ENCODE measurements around the gene RASL12.
"Not testable (repeated sequence)": the region's sequence is repeated elsewhere in the genome, so short reads cannot be mapped to it uniquely, and the experiment has no call there.

Gene RASL12

DNA sequence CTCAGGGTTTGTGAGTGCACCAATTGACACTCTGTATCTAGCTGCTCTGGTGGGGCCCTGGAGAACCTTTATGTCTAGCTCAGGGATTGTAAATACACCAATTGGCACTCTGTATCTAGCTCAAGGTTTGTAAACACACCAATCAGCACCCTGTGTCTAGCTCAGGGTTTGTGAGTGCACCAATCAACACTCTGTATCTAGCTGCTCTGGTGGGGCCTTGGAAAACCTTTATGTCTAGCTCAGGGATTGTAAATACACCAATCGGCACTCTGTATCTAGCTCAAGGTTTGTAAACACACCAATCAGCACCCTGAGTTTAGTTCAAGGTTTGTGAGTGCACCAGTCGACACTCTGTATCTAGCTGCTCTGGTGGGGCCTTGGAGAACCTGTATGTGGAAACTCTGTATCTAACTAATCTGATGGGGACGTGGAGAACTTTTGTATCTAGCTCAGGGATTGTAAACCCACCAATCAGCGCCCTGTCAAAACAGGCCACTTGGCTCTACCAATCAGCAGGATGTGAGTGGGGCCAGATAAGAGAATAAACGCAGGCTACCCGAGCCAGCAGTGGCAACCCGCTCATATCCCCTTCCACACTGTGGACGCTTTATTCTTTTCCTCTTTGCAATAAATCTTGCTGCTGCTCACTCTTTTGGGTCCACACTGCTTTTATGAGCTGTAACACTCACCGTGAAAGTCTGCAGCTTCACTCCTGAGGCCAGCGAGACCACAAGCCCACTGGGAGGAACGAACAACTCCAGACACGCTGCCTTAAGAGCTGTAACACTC is 8.0 kb upstream of the RASL12 start:
- not testable (repeated sequence) for DNase-seq (ENCODE audit: low read depth)

DNA sequence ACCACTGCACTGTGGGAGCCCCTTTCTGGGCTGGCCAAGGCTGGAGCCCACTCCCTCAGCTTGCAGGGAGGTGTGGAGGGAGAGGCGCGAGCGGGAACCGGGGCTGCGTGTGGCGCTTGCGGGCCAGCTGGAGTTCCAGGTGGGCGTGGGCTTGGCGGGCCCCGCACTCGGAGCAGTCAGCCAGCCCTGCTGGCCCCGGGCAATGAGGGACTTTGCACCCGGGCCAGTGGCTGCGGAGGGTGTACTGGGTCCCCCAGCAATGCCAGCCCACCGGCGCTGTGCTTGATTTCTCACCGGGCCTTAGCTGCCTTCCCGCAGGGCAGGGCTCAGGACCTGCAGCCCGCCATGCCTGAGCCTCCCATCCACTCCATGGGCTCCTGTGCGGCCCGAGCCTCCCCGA is 7.2 kb upstream of the RASL12 start:
- DNase-seq (ENCODE audit: low read depth), result not testable (repeated sequence)

DNA sequence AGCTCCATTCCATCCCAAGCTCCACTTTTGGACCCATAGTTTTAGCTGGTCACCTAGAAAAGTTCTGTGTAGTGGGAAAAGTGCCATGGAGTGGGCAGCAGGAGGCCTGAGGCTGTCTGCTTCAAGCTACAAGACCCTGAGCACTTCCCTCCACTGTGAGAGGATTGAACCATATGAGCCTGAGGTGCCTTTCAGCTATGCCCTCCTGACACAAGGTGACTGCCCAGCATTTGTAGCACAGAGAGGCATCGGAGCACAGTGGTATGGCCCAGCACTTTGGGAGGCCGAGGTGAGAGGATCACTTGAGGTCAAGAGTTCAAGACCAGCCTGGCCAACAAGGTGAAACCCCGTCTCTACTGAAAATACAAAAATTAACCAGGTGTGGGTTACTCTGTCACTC is 4.8 kb upstream of the RASL12 start:
- DNase-seq (ENCODE audit: low read depth), result no peak

DNA sequence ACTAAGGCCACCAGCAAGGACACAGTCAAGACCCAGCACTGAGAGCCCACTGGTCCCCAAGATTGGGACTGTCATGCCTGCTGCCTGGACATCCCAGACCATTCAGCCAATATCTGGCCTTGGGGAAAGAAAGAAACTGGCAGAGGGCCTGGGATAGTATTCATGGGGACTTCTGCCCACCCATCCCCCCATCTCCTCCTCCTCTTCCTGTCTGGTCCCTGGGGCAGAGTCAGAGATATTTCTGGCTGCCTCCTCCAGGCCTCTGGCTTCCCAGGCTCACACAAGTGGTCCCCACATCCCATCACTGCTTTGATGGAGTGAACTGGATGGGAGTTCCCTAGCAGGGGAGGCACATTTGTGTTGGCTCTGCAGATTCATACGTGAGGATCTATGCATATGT is 4.2 kb upstream of the RASL12 start:
- no peak for DNase-seq (ENCODE audit: low read depth)

DNA sequence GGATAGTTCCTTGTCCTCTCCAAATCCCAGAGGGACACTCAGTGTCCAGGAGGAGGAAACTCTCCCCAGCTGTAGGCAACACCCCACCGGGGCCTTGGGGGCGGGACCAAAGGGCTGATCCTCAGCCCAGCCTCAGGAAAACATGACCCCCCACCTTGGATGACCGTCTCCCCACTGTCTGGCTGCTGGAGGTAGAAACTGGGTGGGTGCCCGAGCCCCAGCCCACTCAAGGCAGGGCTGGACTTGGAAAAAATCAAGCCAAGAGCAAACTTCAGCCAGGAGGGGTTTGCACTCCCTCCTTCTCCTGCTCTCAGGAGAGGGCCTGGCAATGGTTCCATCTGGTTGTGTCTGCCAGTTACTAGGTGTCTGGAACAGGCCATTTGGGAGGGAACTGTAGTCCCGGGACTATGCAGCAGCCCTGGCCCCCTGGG is 3.6 kb upstream of the RASL12 start:
- no peak for DNase-seq (ENCODE audit: low read depth)

DNA sequence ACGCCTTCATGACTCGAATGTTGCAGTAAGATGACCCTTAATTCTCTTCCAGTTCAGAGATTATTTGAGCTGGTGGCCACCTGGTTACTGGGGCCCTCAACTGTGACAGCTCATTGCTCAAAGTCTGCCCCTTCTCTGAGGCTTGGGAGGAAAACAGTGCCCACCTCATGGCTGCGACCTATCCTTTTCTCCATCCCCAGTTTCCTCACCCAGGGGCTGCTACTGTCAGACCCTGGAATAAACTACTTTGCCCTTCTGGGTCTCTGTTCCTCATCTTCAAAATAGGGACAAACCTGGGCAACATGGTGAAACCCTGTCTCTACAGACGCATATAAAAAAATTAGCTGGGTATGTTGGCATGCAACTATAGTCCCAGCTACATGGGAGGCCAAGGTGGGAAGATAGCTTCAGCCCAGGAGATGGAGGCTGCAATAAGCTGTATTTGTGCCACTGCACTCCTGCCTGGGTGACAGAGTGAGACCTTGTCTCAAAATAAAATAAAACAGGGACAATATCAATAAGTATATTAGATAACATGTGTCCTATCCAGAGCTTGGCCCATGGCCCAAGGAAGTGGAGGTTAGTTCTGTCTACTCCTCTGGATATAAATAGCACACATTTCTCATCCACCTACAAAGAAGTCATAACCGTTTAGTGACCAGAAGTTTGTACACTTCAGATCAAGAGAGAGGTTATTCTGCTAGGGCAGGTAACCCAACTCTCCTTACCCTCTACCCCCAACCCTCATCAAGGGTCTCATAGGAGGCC is 2.2 kb upstream of the RASL12 start:
- DNase-seq (ENCODE audit: low read depth), result no peak

DNA sequence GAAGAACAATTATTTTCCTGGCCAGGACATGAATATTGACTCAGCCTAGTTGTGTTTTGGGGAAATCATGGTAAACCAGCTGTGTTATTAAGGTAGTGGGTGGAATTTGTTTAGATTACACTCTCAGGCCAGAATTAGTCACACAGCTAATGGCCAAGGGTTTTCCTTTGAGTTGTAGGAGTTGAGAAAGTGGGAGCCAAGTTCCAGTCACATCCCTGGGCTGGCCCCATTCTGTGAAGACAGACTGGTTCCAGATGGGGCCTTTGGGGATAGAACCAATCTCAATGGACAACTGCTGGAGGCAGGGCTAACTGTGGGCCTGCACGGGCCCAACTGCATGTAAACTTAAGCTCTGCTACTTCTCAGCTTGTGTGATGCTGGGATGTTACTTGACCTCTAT is 1.4 kb upstream of the RASL12 start:
- DNase-seq (ENCODE audit: low read depth), result no peak

DNA sequence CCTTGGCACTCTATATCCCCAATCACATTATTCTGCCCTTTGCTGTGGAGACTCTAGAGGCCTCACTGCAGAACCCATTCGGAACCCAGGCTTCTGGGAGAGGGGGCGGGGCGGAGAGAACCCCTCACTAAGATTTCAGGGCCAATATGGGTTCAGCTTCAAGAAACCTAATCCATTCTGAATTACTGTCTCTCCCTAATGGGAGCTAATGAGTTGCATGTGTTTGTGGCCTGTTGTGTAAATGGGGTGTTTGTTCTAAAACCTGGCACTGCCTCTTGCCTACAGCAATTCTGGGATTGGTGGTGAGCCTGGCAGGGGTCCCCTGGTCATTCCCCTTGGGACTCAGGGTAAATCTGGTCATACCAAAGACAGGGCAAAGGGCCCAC is 605 bp upstream of the RASL12 start:
- no peak for DNase-seq (ENCODE audit: low read depth)

DNA sequence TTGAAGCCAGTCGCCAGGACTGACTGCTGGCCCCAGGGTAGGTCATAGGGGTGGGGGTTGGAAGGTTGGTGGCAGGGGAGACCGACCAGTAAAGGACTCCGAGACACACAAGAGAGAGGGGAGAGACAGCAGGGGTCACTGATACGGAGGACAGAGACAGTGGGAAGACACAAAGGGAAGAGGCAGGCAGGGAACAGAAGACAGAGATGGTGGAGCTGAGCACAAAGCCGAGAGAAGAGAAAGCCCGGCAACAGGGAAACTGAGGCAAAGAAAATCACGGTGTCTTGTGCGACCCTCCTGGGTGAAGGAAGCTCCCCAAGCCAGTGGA is 510 bp downstream of the RASL12 start:
- no peak for DNase-seq (ENCODE audit: low read depth)

DNA sequence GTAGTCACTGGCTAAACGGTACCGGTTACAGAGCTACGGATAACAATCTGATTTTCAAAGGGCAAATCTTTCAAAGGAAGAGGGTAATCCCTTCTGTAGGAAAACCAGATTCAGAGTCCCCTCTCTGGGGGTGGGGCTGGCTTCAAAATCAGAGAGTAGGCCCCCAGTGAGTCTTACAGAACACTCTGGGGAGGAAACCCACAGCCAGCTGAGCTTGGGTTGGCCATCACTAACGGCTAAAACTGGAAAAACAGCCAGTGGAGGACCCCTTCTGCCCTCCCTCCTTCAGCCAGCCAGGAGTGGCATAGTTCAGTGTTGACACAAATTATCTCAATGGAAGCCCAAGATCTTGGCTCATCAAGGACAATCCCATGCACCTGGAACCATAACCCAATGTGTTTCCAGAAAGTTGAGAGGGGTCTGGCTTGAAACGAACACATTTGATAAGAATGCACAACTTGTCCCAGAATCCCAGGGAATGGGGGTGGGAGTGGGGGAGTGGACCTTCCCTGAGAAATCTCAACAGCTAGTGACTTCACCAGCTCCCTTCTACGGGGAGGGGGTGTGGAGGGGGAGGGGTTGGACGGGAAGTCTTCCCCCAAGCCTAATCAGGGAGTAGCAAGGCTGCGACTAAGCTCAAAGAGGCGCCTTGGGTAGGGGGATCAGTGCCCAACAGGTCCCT is 1.0 kb downstream of the RASL12 start:
- no peak for DNase-seq (ENCODE audit: low read depth)

DNA sequence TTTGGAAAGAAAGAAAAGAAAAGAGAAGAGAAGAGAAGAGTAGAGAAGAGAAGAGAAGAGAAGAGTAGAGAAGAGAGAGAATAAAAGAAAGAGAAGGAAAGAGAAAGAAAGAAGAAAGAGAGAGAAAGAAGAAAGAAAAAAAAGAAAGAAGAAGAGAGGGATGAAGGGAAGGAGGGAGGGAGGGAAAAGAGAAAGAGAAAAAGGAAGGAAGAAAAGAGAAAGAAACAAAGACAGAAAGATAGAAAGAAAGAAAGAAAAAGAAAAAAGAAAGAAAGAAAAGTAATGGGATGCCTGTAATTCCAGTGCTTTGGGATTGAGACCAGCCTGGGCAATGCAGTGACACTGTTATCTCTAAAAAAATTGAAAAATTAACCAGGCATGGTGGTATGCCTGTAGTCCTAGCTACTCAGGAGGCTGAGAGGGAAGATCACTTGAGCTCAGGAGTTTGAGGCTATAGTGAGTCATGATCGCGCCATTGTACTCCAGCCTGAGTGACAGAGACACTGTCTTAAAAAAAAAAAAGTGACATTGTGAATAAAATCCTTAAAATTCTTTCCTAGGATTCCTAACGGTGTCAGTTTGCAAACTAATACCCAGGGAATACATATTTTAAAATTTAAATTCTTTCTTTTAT is 1.7 kb downstream of the RASL12 start:
- no peak for DNase-seq (ENCODE audit: low read depth)

DNA sequence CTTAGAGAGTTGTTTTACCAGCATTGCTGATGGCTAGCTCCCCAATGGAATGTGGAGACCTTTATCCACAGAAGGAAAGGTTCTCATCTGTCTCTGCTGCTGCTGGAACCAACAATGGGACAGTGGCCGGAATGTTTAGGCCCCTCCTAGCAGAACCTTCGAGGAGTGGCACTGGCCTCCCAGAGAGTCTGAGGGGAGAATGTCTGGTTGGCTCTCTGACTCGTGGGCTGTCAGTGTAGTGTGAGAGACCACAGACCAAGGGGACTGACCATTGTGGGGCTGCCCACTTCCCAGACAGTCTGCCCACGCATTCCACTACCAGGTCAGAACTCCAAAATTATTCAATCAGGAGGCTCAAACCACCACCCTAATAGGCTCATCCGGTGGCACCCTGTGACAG is 5.1 kb downstream of the RASL12 start:
- DNase-seq (ENCODE audit: low read depth), result no peak

DNA sequence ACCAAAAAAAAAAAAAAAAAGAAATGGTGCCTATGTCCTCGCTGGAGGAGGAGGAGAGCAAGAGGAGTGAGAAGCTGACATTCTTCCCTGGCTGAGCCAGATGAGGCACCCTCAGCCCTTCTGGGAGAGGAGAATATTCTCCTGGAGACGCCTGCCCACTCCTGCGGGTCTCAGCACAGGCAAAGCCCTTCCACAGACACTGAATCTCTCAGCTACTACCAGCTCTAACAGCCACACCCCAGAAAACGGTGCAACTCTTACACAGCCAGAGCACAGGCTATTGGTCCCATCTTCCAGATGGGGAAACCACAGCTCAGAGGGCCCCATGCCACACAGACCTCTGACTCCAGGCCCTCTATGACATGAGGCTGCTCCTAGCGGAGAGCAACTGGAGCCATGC is 5.7 kb downstream of the RASL12 start:
- DNase-seq (ENCODE audit: low read depth), result no peak

DNA sequence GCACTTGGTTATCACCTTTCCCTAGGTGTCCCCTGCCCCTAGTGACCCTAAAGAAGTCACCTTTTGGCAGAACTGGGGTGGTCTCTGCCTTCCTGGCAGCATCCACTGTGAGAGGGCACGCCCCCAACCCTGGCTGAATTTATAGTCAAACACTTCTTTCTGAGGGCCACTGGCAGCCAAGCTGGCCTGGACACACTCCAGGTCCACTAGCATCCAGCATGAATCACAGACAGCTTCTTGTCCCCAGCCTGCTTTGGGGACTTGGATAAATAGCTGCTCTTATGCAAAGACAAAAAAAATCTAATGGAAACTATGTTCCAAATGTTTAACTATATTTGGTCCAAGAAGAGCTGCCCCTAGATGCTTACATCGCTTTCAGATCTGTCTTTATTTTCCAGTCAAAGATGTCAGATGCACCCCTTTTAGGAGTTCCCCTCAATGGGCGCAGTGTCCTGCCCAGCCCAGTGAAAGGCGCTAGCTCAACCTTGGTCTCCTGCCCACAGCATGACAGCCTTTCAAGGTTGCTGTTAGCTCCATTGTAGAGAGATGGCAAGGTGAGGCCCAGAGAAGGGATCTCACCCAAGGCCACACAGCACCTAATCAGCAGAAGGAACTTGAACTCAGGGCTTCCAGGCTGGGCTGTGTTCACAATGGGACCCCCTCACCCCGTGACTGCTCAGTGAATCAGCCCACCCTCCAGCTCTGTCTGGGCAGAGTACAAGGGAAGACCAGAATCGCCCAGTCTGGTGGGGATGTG is 7.0 kb downstream of the RASL12 start:
- DNase-seq (ENCODE audit: low read depth), result no peak

DNA sequence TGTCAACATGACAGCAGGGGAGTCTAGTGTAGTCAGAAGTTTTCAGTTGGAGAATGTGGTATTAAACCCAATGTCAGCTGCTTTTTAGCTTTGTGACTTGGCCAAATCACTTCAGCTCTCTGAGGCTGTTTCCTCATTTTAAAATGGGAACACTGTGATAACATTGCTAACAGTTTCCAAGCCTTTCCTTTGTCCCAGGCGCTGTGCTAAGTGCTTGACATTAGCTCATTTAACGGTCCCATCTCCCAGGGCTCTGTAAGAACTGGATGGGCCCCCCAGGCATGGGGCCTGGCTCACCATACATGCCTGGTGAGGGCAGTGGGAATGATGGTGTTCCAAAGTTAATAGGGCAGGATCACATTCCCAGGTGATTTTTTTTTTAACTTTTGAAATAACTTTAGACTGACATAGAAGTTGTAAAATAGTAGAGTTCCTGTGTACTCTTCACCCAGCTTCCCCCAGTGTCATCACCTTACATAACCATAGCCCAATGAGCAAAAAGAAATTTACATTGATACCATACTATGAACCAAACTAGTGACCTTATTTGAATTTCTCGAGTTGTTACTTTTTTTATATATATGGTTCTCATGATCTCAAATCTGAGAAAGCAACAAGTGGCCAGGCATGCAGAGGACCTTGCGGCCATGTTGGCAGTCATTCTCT is 7.7 kb downstream of the RASL12 start:
- DNase-seq (ENCODE audit: low read depth), result no peak

DNA sequence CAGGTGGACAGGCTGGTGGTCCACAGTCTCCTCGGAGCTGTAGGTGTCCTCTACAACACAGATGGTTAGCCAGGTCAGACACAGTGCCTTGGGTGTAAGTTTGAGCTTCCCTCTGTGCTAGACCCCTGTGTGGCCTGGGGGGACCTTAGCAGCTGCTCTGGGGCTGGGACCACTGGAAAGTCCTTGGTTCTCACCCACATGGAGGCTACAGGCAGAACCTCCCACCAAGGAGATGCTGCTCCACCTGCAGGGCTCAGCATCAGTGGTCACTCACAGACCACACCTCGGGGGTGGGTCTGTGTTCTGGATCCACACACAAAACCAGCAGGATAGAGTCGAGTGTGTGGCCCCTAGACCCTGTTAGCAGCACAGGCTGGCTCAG is 8.4 kb downstream of the RASL12 start:
- DNase-seq (ENCODE audit: low read depth), result no peak

DNA sequence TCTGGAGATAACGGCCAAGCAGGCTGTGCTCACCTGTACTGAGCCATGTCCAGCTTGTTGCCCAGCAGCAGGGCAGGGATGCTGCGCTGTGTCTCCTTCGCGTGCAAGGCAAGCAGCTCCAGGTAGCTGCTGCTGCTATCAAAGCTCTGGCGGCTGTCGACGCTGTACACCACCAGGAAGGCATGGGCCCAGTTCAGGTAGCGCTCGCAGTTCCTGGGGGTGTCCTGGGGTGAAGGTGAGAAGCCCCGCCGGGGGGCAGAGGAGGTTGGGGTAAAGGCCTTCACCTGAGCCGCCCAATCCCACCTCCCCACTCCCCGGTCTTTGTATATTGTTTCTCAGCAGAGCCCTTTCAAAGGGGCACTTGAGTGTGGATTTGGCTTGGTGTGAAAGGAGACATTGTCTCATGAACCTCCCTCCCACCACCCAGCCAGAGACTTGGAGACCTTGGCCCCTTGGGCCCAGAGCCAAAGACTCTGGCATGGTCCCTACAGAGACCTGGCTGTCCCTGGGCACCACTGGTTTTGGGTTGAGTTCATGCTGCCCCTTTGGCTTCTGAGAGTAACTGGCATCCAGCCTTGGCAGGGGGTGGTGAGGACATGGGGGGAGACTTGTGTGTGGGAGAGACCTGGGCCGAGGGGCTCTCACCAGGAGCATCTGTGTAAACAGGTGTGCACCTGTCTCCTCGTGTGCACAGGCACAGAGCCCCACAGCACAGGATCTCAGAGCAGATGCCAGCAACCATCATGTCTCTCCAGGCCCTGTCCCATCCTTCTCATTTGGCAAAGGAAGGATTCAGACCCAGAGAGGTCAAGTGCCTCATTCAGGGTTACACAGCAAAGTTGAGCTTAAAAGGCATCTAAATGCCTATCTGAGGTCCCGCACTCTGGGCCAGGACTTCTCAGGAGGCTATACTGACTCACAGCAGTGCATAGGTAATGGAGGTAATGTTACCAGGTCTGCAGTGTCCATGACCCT is 9.1 kb downstream of the RASL12 start:
- no peak for DNase-seq (ENCODE audit: low read depth)

DNA sequence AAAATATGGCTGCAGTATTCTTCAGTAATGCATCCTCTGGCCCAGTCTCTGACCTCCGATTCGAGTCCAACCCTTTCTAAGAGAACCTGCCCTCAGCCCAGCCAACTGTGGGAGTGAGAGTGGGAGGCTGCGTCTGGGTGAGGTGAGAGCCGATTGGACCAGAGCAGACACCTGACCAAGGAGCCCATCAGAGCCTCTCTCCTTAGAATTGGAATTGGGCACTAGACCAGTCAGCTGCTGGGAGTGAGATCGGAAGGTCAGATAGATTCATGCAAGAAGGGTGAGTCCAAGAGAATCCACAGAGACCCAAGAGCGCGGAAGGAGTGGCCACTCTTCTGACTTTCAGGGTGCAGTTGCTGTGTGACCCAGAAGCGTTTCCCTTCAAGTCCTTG is 10.2 kb downstream of the RASL12 start:
- no peak for DNase-seq (ENCODE audit: low read depth)

DNA sequence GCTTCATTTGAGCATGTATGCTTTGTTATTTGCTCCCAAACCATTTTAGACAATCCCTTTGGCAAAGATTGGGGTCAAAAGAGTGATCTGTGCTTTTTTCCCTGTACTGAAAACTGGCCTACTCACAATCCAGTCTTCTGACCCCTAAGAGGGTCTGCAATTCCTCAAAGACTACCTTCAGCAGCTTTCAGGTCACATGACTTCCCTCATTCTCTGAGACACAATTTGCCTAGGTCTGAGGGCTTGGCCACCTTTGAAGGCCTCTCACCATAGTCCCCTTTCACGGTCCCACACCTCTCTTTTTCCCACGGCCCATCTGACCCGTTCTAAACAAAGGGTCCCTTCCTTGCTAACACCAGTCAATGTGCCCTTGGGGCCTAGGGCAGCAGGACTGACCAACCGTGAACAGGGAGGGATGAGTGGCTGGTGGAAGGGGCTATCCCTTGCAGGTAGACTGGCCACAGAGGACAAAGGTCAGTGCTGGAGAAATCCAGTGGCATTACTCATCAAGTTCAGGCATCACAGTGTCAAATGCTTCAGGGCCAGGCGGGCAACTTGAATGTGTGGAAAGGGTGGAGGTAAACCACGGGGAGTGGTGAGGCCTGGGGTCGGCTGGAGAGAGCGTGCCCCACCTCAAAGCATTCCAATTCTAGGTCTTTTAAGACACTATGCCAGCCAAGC is 10.8 kb downstream of the RASL12 start:
- no peak for DNase-seq (ENCODE audit: low read depth)

DNA sequence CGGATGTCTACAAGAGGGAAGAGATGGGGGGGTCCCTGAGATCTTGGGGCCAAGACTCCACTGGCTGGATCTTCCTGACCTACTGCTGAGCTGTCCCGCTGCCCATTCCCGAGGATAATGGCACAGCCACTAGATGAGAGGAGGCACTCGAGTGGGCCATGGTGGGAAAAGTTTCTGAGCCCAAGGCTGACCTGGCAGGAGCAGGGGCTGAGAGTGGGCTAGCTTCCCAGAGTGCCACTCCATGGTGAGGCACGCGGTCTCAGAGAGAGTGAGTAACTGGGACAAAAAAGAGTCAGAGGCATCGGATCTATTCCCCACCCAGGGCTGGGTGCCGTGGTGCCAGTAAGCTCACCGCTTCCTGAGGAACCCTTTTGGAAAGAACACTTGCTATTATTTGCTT is 11.7 kb downstream of the RASL12 start:
- DNase-seq (ENCODE audit: low read depth), result no peak
